K562 (cell line): Measurements from ENCODE around the gene RIPOR1. TPM values are rescaled to one million over a fixed set of nuclear protein-coding genes. Genes with fewer than 3 reads are reported as not detected.

Experiments
- ARID3A ChIP-seq: IDR thresholded peaks from 2 replicates; pipeline ENCODE4 v1.6.1; 2012; ENCODE audit warnings: low read depth, low read length, improper control_type of control experiment, borderline replicate concordance
- MBD1 ChIP-seq: fragments of 250-450 bp; sonication (Bioruptor Pico); IDR thresholded peaks from 2 replicates; pipeline ENCODE4 v1.8.0; 2022; ENCODE audit warnings: inconsistent platforms
- POLR2A ChIP-seq: fragments of 450-650 bp; conservative IDR thresholded peaks from 2 replicates; pipeline ENCODE4 v1.6.1; 2016
- PPARD ChIP-seq: fragments of 250-450 bp; sonication (Bioruptor Pico); IDR thresholded peaks from 2 replicates; pipeline ENCODE4 v1.8.0; 2022; ENCODE audit warnings: inconsistent platforms, mild to moderate bottlenecking, moderate library complexity
- SMAD1 ChIP-seq: fragments of 150-350 bp; IDR thresholded peaks from 2 replicates; pipeline ENCODE4 v1.6.1; 2014; ENCODE audit warnings: low read length, low read depth; ENCODE audit not compliant: partially characterized antibody
- SMARCA4 ChIP-seq: fragments of 450-650 bp; IDR thresholded peaks from 2 replicates; pipeline ENCODE4 v1.6.1; 2016
- ZNF449 ChIP-seq: fragments of 250-450 bp; sonication (Bioruptor Pico); IDR thresholded peaks from 2 replicates; pipeline ENCODE4 v1.8.0; 2022; ENCODE audit warnings: moderate library complexity, mild to moderate bottlenecking, inconsistent platforms
- ZNF75A ChIP-seq: fragments of 450-650 bp; formaldehyde crosslinking; IDR thresholded peaks from 2 replicates; pipeline ENCODE4 v1.4.0; 2020; ENCODE audit warnings: mild to moderate bottlenecking
- polyA plus RNA-seq, 8 experiments: library from polyadenylated mRNA; depleted of rRNA in 4 of 8; stranded (reverse) in 5 of 8; unstranded in 3 of 8; fragments of >200 nt; fragmentation: Nextera tagmentation in 2 of 8; fragmentation: Illumina TruSeq in 1 of 8; extraction: Ambion mirVana in 2 of 8; extraction: Trizol in 1 of 8; gene quantifications; 2 replicates each; pipeline versions ENCODE4 v1.2.1 to v1.2.3, GENCODE V29; 2011 to 2014; ENCODE audit warnings: inconsistent platforms in 1 of 8, missing spikeins in 1 of 8
- total RNA-seq, 7 experiments: library from RNA; depleted of rRNA in 6 of 7; stranded (reverse); fragments of >200 nt in 6 of 7; fragmentation: Illumina TruSeq in 2 of 7; extraction: Trizol in 2 of 7; gene quantifications; 2 replicates each; pipeline versions ENCODE4 v1.2.1 to v1.2.3, GENCODE V29; 2011 to 2021; ENCODE audit warnings: low replicate concordance in 1 of 7
- TF ChIP-seq, protein P1 (sequence below): fragments of 450-650 bp; IDR thresholded peaks from 2 replicates; pipeline ENCODE4 v1.6.1; 2016; ENCODE audit warnings: mild to moderate bottlenecking, moderate library complexity

RIPOR1 gene
- total and polyA plus RNA-seq, 9 of the 15 experiments (the other 6 are each of a cell fraction or from before 2014, with no cell fraction given): 0.36 to 31.1 (median 3.0) TPM

DNA sequence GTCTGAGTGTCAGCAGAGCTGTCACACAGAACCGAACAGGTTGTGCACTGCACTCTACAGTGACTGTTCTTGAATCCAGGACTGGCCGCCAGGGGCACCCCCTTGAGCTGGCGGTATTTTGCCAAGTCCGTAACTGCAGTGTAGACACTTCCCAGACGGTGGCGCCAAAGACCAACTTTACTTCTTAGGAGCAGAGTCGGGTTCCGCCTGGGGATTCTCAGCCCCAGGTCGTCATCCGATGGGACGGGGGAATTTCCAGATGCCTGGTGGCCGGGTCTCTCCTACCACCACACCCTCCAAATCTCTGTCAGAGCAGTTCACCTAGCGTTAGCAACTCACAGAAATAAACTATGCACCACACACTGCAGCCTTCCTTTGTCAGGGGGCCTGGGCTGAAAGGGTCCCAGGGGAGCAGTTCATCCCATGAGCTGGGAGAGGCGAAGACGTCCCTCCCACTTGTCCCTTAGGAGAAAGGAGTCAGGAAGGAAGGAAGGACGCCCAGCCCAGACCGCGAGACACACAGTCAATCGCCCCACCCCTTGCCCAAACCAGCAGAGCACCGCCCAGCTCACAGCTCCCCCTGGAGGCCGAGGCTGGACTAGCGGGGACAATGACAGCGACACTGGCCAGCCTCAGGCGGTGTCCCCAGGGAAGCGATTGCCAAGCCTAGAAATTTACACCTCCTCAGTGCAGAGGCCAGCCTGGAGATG, 7.4 kb upstream of the RIPOR1 start (continued):
- no peak for TF ChIP-seq ZNF449 (CRISPR knock-in tag)
- peak; percentile 73; the same call in 1 of the 2 replicates for TF ChIP-seq SMARCA4
- TF ChIP-seq, protein P1, sequence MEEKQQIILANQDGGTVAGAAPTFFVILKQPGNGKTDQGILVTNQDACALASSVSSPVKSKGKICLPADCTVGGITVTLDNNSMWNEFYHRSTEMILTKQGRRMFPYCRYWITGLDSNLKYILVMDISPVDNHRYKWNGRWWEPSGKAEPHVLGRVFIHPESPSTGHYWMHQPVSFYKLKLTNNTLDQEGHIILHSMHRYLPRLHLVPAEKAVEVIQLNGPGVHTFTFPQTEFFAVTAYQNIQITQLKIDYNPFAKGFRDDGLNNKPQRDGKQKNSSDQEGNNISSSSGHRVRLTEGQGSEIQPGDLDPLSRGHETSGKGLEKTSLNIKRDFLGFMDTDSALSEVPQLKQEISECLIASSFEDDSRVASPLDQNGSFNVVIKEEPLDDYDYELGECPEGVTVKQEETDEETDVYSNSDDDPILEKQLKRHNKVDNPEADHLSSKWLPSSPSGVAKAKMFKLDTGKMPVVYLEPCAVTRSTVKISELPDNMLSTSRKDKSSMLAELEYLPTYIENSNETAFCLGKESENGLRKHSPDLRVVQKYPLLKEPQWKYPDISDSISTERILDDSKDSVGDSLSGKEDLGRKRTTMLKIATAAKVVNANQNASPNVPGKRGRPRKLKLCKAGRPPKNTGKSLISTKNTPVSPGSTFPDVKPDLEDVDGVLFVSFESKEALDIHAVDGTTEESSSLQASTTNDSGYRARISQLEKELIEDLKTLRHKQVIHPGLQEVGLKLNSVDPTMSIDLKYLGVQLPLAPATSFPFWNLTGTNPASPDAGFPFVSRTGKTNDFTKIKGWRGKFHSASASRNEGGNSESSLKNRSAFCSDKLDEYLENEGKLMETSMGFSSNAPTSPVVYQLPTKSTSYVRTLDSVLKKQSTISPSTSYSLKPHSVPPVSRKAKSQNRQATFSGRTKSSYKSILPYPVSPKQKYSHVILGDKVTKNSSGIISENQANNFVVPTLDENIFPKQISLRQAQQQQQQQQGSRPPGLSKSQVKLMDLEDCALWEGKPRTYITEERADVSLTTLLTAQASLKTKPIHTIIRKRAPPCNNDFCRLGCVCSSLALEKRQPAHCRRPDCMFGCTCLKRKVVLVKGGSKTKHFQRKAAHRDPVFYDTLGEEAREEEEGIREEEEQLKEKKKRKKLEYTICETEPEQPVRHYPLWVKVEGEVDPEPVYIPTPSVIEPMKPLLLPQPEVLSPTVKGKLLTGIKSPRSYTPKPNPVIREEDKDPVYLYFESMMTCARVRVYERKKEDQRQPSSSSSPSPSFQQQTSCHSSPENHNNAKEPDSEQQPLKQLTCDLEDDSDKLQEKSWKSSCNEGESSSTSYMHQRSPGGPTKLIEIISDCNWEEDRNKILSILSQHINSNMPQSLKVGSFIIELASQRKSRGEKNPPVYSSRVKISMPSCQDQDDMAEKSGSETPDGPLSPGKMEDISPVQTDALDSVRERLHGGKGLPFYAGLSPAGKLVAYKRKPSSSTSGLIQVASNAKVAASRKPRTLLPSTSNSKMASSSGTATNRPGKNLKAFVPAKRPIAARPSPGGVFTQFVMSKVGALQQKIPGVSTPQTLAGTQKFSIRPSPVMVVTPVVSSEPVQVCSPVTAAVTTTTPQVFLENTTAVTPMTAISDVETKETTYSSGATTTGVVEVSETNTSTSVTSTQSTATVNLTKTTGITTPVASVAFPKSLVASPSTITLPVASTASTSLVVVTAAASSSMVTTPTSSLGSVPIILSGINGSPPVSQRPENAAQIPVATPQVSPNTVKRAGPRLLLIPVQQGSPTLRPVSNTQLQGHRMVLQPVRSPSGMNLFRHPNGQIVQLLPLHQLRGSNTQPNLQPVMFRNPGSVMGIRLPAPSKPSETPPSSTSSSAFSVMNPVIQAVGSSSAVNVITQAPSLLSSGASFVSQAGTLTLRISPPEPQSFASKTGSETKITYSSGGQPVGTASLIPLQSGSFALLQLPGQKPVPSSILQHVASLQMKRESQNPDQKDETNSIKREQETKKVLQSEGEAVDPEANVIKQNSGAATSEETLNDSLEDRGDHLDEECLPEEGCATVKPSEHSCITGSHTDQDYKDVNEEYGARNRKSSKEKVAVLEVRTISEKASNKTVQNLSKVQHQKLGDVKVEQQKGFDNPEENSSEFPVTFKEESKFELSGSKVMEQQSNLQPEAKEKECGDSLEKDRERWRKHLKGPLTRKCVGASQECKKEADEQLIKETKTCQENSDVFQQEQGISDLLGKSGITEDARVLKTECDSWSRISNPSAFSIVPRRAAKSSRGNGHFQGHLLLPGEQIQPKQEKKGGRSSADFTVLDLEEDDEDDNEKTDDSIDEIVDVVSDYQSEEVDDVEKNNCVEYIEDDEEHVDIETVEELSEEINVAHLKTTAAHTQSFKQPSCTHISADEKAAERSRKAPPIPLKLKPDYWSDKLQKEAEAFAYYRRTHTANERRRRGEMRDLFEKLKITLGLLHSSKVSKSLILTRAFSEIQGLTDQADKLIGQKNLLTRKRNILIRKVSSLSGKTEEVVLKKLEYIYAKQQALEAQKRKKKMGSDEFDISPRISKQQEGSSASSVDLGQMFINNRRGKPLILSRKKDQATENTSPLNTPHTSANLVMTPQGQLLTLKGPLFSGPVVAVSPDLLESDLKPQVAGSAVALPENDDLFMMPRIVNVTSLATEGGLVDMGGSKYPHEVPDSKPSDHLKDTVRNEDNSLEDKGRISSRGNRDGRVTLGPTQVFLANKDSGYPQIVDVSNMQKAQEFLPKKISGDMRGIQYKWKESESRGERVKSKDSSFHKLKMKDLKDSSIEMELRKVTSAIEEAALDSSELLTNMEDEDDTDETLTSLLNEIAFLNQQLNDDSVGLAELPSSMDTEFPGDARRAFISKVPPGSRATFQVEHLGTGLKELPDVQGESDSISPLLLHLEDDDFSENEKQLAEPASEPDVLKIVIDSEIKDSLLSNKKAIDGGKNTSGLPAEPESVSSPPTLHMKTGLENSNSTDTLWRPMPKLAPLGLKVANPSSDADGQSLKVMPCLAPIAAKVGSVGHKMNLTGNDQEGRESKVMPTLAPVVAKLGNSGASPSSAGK: no peak
- TF ChIP-seq PPARD (CRISPR knock-in tag): no peak
- no peak for TF ChIP-seq SMAD1
- no peak for TF ChIP-seq ARID3A
- TF ChIP-seq ZNF75A: no peak
- TF ChIP-seq POLR2A: no peak
- no peak for TF ChIP-seq MBD1 (CRISPR knock-in tag)
